ENCODE measurements around the gene FRAT2. TPM values are rescaled to one million over a fixed set of nuclear protein-coding genes. Genes with fewer than 3 reads are reported as not detected.

Gene FRAT2
- total RNA-seq, 1 donor = 5.2 TPM

DNA sequence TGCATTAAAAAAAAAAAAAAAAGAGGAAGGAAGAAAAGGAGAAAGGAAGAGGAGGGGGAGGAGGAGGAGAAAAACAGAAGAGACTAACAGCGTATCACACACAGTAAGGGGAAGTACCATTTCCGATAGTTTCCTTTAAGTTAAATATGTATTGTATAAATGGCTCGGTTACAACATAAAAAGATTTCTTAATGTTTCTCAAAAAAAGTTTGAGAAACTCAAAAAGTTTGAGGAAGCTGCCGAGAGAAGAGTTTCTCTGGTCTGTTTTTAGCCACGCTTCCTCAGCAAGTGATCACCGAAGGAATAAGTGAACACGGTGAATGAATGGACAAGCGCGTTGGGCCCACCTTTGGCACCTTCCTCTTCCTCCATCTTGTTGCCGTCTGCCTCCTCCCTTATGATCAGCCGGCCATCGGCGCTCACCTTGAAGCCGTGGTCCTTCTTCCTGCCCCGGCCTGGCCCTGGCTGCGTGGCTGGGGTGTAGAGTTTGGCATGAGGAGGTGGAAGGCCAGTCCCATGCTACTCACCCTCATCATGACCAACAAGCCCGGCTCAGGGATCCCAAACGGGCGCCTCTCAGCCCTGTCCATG lies 31.3 kb upstream of the FRAT2 start:
- H3K4me3 ChIP-seq (ENCODE audit: low read depth, low read length) = no peak overlapping the region
- TF ChIP-seq, protein P1, sequence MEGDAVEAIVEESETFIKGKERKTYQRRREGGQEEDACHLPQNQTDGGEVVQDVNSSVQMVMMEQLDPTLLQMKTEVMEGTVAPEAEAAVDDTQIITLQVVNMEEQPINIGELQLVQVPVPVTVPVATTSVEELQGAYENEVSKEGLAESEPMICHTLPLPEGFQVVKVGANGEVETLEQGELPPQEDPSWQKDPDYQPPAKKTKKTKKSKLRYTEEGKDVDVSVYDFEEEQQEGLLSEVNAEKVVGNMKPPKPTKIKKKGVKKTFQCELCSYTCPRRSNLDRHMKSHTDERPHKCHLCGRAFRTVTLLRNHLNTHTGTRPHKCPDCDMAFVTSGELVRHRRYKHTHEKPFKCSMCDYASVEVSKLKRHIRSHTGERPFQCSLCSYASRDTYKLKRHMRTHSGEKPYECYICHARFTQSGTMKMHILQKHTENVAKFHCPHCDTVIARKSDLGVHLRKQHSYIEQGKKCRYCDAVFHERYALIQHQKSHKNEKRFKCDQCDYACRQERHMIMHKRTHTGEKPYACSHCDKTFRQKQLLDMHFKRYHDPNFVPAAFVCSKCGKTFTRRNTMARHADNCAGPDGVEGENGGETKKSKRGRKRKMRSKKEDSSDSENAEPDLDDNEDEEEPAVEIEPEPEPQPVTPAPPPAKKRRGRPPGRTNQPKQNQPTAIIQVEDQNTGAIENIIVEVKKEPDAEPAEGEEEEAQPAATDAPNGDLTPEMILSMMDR (IDR thresholded peaks at IDR 0.05; ENCODE audit: insufficient read depth, low read depth, low read length) = no peak
- DNase-seq (ENCODE audit: low read depth) = no peak

DNA sequence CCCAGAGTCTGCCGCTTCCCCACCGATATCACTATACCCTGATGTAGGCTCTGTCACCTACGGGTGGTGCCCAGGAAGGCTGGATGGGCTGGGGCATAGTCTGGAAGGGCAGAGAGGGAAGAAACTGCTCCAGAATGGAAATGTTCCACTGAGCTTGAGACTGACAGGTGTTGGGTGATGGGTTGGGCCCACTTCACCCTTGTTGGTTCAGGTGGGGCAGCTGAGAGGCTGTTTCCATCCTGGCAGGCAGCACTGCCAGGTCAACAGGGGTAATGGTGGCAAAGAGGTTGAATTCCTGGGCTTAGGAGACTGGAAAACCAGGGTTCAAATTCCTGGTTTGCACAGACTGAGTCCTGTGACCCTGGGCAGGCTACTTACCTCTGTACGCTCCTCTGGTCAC lies 28.5 kb upstream of the FRAT2 start:
- TF ChIP-seq, protein P1 (IDR thresholded peaks at IDR 0.05; ENCODE audit: insufficient read depth, low read depth, low read length) = no peak
- H3K4me3 ChIP-seq (ENCODE audit: low read depth, low read length) = no peak overlapping the region
- no peak for DNase-seq (ENCODE audit: low read depth)

DNA sequence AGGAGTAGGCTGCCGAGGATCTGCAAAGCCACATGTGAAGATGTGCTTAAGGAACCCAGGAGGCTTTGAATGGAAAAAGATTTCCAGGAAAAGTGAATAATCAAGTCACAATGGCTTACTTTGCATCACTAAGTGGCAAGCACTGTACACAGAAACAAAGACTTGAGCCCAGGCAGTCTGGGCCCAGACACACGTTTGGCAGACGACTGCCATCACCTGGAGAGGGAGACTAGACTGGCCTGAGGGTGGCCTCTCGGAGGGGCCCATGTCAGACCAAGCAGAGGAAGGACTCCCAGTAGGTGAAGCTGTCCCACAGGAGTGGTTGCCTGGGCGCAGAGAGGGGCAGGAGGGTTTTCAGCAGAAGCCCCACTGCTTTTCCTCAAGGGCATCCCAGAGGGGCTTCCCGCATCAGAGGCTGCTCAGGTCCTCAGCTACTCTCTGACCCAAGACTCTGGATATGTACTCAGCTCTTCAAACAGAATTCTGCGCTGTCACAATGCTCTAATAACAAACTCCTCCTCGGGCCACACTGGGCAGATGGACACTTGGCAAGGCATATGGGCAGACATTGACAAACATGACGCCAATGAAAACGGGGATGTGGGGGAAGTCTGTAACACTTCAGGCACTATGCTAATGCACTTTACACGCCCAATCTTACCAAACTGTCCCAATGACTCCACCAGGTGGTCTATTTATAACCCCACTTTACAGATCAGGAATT lies 27.9 kb upstream of the FRAT2 start:
- DNase-seq (ENCODE audit: low read depth) = no peak
- TF ChIP-seq, protein P1 (IDR thresholded peaks at IDR 0.05; ENCODE audit: insufficient read depth, low read depth, low read length) = no peak
- H3K4me3 ChIP-seq (ENCODE audit: low read depth, low read length) = no peak overlapping the region

DNA sequence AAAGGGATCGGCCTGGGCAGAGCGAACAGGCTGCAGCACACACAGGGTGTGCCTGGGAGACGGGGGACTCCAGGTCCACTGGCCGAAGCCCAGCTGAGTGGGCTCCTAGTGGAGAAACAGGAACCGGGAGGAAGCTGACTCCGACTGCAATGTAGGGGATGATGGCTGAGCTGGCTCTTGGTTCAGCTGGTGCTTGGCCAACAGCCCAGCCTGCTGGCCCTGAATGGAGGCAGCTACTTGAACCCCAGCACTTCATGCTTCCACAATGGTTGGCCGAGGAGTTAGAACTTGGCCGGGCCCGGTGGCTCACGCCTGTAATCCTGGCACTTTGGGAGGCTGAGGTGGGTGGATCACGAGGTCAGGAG lies 27.0 kb upstream of the FRAT2 start:
- H3K4me3 ChIP-seq (ENCODE audit: low read depth, low read length) = no peak overlapping the region
- TF ChIP-seq, protein P1 (IDR thresholded peaks at IDR 0.05; ENCODE audit: insufficient read depth, low read depth, low read length) = no peak
- DNase-seq (ENCODE audit: low read depth) = no peak

DNA sequence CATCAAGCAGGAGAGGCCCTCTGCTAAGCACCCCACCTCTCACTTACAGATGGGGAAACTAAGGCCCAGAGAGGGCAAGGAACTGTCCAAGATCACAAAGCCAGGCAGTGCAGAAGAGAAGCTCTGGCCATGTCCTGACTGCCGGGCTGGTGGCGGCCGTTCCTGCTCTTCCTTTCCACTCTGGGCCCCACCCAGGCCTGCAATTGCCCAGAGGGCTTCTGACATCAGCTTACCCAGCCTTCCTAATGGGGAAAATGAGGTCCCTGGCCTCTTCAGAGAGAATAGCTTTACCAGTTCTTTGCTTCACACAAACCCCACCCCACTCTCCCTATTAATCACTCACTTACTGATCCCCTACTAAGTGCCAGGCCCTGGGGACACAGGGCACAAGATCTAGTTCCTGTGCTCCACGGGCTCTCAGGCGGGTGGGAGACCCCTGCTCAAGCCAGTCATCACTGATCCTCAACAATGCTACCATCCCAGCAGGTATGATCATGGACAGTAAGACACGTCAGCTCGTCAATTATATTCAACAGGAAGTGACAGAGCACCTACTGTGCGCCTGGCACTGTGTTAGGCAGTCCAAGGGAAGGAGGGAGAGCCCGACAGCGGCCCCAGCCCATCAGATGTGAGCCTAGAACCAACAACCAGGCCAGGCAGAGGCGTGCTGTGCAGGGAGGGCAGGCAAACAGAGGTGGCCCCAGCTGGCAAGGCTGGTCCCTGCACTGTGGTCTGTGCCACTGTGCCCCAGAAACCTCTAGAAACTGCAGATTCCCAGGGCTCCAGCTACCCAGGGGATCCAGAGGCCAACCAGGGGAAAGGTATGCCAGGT lies 26.4 kb upstream of the FRAT2 start:
- TF ChIP-seq, protein P1 (IDR thresholded peaks at IDR 0.05; ENCODE audit: insufficient read depth, low read depth, low read length) = no peak
- no peak for DNase-seq (ENCODE audit: low read depth)
- H3K4me3 ChIP-seq (ENCODE audit: low read depth, low read length) = no peak overlapping the region

DNA sequence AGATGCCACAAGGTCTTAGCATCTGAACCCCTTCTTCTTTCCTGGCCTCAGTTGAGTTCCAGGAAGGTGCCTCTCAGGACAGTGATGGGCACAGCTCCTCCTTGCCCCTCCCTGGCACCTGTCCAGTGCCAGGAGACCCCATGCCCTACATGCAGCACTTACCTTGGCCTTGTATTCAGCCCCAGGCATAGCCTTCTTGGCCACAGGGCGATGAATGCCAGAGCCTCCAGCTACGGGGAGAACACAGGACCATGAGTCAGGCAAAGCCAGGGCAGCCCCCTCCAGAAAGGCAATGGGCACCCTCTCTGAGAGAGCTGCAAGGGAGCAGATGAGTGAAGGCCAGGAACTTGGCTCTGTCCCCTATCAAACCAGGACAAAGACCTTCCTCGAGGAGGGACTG lies 24.3 kb upstream of the FRAT2 start:
- no peak overlapping the region for H3K4me3 ChIP-seq (ENCODE audit: low read depth, low read length)
- DNase-seq (ENCODE audit: low read depth) = no peak
- TF ChIP-seq, protein P1 (IDR thresholded peaks at IDR 0.05; ENCODE audit: insufficient read depth, low read depth, low read length) = no peak

All from fibroblast of villous mesenchyme (primary cell).